ENCODE results near the gene TXNDC2. TPM values are rescaled to one million over a fixed set of nuclear protein-coding genes. Genes with fewer than 3 reads are reported as not detected.

Gene TXNDC2
- polyA plus RNA-seq, 1 donor, result 0.12 TPM

DNA sequence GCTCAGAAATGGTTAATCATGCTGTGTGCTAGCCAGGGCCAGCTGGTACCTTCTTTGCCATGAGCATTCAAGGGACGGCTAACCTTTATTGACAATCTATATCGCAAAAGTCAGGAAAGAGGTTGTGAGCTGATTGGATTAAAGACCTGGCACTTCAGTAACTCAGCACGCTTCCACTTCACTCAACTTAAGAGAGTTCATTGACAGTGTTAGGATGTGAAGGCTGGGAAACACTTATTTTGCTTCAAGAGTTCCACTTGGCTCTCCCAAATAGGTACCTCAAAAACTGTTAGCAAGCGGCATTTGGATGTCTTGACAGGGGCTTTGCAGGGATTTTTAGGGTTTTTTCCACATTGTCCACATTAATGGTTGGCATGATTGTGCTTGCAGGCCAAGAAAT is 25.1 kb upstream of the TXNDC2 start:
- DNase-seq, result no peak

GRCh38 chr18:9861157-9861556 is 24.6 kb upstream of the TXNDC2 start:
- no peak for DNase-seq

- DNase-seq, result no peak
These were observed 23.8 kb upstream of the TXNDC2 start for GRCh38 chr18:9861933-9862332.

DNA sequence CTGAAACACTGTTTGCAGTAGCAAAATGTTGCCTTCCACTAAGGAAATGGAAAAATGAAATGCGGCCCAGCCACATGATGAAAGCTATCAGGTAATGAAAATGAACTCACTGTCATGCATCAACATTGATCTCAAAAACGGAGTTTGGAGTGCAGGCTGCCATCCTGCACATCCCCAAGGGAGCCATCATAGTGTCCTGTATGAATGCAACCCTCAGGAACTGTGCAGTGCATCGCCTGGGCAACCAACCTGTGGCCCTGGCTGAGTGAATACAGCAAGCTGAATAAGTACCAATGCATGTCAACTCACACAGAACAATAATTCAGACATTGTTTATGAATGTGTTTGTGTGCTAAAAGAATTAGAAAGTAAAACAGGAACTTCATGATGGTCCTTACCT is 23.1 kb upstream of the TXNDC2 start:
- DNase-seq, result no peak

- DNase-seq, result no peak
These were observed 22.5 kb upstream of the TXNDC2 start for GRCh38 chr18:9863282-9863681.

GRCh38 chr18:9865764-9866490 is 19.8 kb upstream of the TXNDC2 start:
- no peak for DNase-seq

GRCh38 chr18:9866627-9867026 is 19.1 kb upstream of the TXNDC2 start:
- DNase-seq, result no peak

- DNase-seq, result no peak
These were observed 18.6 kb upstream of the TXNDC2 start for GRCh38 chr18:9867071-9867594.

DNA sequence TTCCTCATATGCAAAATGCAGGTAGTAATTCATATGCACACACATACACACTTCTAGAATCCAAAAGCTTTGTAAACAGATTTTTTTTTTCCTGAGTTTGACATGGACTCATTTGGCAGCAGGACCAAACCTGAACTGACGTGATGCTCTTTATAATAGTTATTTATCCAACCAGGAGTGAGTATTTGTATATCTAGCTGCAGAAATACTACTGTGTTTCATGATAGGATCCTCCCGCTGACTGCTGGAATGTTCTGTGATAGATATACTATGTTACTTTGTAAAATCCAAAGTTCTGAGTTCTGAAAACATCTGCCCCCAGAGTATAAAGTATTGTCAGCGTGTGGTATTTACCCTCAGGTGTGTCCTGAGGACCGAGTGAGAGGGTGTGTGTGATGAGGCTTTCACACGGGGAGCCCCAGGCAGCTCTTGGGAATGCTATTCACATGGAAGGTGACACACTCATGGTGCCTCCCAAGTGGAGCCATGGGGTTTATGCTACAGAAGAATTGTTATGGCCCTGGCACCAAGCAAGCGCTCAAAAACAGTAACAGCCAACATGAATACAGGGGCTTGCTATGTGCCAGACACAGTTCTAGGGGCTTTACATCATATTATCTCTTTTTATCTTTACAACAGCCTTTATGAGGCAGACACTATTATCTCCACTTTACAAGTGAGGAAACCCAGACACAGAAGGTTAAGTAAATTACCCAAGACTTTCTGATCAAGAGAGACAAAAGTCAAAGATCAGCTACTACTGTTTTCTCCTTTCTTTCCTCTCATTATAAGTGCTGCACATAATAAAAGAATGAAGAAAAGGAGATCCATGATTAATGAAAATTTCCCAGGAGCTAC is 16.7 kb upstream of the TXNDC2 start:
- DNase-seq, result no peak

DNA sequence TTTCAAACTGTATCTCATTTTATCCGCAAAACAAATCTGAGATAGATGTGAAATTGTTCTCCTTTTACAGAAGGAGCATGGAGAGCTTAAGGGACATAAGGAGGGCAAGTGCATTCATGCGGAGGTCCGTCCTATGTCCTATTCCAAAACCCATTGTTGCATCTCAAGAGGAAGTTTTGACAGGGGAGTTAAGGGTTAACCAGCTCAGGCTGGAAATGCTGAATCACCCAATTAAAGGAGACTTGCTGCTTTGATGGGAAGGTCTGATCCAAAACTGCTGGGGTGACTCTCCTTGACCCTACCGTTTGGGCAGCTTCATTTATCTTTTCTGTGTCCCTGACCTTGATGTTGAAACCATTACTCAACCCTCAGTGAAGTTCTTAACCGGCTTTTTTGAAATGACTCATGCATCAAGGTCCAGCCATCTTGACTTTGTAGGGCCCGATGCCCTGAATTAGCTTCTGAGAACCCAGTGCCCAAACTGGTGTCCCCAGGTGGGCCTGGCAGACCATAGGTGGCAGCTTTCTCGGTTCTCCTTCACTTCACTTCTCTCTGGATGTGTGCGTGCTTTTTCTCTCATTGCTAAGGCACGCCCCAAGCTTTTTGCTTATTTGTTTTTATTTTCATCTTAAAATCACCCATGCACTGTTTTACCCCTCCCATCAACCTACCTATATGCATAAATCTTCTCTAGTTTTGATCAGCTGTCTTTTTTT is 15.9 kb upstream of the TXNDC2 start:
- DNase-seq, result no peak

DNA sequence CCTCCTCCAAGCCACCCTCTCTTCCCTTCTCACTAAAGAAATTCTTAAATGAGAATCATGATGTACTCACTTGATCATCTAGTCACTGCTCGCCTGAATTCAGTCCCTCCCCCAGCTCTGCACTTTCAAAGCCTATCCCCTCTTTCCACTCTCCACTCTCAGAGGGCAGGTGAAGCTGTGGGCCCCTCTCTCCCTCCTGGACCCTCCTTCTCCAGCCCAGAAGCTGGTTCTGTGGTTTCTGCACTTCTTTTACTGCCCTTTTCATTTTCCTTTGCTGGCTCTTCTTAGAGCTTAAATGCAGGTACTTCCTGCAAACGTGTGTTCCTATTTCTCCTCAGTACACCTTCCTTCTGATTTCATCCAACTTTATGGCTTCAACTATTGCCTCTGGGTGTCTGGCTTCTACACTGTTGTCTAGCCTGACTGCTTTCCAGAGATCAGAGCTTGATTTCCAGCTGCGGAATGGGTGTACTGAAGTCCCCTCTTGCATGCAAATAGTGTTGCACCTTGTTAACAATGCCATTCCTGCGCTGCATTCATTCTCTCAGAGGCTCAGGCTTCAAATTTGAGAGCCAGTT is 15.3 kb upstream of the TXNDC2 start:
- no peak for DNase-seq

- no peak for DNase-seq
These were observed 14.5 kb upstream of the TXNDC2 start for GRCh38 chr18:9871244-9871746.

DNA sequence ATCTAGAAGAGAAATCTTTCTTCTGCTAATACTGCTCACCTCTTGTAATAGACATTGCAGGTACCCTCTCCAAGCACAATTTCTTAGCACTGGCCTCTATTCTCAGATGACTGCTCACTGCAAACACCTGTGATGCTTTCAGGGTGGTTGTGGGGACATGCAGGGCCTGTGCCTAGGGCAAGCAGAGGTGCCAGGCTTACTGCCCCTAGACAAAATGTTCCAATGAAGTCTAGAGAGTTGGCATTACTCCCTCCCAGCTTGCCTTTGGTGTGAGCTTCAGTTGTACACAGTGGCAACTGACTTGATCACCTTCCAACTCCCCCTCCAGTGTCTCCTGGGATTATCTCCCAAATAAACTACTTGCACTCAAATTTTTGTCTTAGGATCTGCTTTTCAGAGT is 12.9 kb upstream of the TXNDC2 start:
- DNase-seq, result no peak

DNA sequence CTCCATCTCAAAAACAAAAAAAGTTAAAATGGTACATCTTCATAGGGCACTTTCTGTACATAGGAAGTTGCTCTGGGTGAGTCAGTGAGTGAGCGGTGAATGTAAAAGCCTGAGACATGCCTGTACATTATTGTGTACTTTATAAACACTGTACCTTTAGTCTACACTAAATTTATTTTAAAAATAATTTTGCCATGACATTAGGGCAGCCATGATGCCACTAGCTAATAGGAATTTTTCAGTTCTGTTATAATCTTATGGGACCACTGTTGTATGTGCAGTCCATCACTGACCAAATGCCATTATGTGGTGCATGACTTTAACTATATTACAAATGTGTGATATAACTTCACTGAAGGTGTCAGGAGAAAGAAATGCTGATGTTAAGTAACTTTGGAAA is 11.0 kb upstream of the TXNDC2 start:
- DNase-seq, result no peak

DNA sequence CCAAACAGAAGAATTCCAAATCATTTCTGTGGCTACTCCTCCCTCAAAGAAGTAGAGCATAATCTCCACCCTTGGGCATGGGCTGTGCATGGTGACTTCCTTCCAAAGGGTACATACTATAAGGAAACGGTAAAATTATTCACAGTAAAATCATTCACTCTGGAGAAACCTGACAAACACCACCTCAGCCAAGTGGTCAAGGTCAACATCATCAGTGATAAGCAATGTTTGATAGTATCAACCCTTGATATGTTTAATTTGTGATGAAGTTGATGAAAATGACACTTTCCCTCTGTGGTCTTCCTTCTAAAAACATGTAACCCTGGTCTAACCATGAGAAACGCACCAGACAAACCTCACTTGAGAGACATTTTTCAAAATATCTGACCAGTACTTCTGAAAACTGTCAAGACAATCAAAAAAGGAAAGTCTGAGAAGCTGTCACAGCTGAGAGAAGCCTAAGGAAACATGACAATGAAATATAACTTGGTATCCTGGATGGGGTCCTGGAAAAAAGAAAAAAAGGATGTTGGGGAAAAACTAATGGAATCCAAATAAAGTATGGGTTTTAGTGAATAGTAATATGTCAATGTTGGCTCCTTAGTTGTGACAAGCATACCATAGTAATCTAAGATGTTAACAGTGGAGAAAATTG is 9.4 kb upstream of the TXNDC2 start:
- DNase-seq, result no peak

DNA sequence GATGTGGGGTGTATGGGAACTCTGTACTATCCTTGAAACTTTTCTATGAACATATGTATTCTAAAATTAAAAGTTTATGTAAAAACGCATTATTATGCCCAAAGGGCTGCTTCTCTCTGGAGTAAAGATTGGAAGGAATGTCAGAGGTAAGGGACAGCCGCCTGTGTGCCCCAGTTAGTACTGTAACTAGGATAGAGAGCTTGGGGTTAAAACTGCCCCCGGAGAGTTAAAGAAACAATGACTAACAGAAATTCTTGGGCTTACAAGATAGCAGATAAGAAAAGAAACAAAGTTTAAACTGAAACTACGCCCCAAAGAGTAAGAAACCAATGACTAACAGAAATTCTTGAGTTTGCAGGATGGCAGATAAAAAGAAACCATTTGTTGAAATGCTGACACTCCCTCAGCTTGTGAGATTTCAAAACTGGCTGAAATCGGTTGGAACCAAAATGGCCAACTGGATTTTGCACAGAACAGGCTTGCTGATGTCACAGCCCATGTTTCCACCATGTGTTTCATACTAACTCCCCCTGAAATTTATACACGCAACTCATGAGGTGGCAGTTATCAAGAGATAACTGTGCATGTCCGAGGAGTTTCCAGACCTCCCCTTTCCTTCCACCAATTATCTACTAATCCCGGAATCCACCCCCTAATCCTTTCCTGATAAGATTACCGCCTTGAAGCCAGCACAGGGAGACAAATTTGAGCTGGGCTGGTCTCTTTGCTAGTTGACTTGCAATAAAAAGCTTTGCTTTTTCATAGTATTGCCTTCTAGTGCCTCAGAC is 8.7 kb upstream of the TXNDC2 start:
- DNase-seq, result peak; percentile 17

DNA sequence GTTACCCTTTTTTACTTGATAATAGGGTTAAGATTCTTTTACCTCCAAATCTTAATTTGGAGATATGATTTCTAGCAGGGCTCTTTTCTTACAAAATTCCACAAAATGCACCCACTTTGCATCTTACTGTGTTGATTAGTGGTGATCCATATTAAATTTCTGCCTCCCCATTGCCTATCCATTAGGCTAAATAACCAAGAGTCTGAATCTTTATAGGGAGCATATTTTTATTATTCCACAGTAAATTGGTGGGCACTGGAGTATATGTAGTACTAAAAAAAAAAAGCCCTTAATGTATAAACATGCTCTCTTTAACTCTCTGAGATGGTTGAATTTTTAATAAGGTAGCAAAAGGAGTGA is 8.1 kb upstream of the TXNDC2 start:
- DNase-seq, result no peak

DNA sequence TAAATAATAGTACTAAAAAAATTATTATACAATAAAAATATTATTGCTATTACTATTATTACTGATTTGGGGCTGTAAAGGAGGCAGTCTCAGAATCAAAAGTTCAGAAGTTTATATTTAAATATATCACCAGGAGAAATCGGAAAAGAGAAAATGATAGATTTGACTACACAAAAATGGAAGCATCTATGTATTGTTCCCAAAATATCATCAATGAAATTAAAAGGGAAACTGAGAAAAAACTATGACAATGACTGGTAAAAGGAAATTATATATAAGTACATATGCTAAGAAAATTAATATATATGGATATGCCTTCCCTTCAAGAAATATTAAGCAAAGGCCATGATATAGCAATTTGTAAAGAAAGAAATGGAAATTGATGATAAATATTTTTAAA is 7.7 kb upstream of the TXNDC2 start:
- DNase-seq, result no peak

DNA sequence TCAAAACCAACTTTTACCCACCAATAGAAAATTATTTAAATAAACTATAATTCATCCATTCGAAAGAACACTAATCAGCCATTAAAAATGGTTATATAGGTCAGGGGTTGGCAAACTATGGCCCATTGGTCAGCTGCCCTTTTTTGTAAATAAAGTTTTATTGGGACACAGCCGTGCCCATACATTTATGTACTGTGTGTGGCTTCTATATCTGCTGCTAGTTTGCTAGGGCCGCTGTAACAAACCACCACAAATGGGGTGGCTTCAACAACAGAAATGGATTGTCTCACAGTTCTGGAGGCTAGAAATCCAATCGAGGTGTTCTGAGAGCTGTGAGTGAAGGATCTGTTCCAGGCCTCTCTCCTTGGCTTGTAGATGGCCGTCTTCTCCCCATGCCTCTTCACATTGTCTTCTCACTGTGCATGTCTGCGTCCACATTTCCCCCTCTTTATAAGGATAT is 7.0 kb upstream of the TXNDC2 start:
- no peak for DNase-seq

DNA sequence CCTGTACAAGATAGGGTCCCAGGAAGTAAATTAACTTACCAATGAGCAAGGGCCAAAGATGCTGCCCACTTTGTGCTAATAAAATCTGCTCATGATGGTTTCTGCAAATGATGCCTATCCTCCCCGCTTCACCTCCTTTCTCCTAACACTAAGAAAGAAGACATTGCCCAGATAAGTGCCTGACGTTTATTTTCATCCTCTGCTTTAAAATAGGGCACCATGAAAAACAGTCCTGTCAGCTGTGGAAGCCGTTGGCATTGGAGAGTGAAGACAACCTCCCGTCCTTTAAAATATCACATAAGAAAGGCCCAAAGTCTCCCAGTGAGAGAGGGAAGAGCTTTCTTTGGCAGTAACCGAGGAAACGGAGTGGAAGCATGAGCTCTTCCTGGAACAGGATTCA is 1.7 kb upstream of the TXNDC2 start:
- DNase-seq, result no peak

DNA sequence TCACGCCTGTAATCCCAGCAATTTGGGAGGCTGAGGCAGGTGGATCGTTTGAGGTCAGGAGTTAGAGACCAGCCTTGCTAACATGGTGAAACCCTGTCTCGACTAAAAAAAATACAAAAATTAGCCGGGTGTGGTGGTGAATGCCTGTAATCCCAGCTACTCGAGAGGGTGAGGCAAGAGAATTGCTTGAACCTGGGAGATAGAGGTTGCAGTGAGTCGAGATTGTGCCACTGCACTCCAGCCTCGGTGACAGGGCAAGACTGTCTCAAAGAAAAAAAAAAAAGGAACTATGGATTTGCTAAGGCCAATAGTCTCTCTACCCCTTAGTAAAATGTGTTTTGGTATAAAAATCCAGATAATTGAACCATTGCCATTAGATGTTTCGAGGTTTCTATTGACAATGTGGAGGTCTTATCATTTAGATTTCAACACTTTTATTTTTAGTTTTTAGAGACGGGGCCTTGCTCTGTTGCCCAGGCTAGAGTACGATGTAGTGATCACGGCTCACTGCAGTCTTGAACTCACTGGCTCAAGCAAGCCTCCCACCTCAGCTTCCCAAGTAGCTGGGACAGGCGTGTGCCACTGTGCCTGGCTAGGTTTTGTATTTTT is 1.1 kb upstream of the TXNDC2 start:
- DNase-seq, result no peak
